Heart right ventricle (tissue), 16 donors: ENCODE results near the gene RFT1. TPM values are rescaled to one million over a fixed set of nuclear protein-coding genes. Genes with fewer than 3 reads are reported as not detected.
A peak's percentile ranks its signal among the peaks of the same experiment; 100 is the strongest.

Experiments
- ATAC-seq, 8 donors: fragments of 200-7000 bp; cut with Tn5 transposase; one replicate each; pipeline ENCODE4 v1.9.1; 2020; ENCODE audit warnings: mild to moderate bottlenecking in 8 of 8, moderate library complexity in 8 of 8, moderate number of reproducible peaks in 1 of 8
- DNase-seq, 2 donors: peaks; one replicate each; pipeline ENCODE4 v3.0.0-alpha.2; 2020
- H3K27ac ChIP-seq, 10 donors: fragments of 200-600 bp; sonication (generic) in 2 of 10; one replicate each; pipeline versions ENCODE4 v1.5.0 to v1.8.0; 2020 to 2022; ENCODE audit warnings: mild to moderate bottlenecking in 3 of 10
- H3K27me3 ChIP-seq, 7 donors: fragments of 200-600 bp; one replicate each; pipeline ENCODE4 v1.8.0; 2021 to 2022; ENCODE audit warnings: mild to moderate bottlenecking in 2 of 7
- H3K36me3 ChIP-seq, 9 donors: fragments of 200-600 bp; sonication (generic) in 1 of 9; one replicate each; pipeline versions ENCODE4 v1.5.0 to v1.8.0; 2020 to 2022; ENCODE audit warnings: mild to moderate bottlenecking in 2 of 9
- H3K4me1 ChIP-seq, 9 donors: fragments of 200-600 bp; sonication (generic) in 1 of 9; one replicate each; pipeline versions ENCODE4 v1.5.0 to v1.8.0; 2020 to 2022; ENCODE audit warnings: mild to moderate bottlenecking in 4 of 9
- H3K4me3 ChIP-seq, 10 donors: fragments of 200-600 bp; sonication (generic) in 2 of 10; one replicate each; pipeline versions ENCODE4 v1.5.0 to v1.8.0; 2020 to 2022; ENCODE audit warnings: mild to moderate bottlenecking in 7 of 10, moderate library complexity in 2 of 10
- H3K9me3 ChIP-seq, 11 donors: fragments of 200-600 bp in 10 of 11; sonication (generic) in 2 of 11; one replicate each; pipeline versions ENCODE4 v1.5.0 to v1.8.0; 2013 to 2022; ENCODE audit warnings: mild to moderate bottlenecking in 2 of 11, control low read depth in 1 of 11, moderate library complexity in 1 of 11
- WGBS, 2 donors: extraction: QIAGEN DNeasy Blood & Tissue Kit; methylation state at CpG; one replicate each; pipeline ENCODE4 v1.1.7; 2013; ENCODE audit warnings: inconsistent platforms in 1 of 2; 5-methylcytosine and 5-hydroxymethylcytosine counted together
- intact Hi-C, 10 donors: fragments of 100-400 bp; cut with DNase I; formaldehyde crosslinking; loops; one replicate each; pipeline versions ENCODE4 v1.11.1 to v1.14.2; 2022
- polyA plus RNA-seq, 2 donors: library from polyadenylated mRNA; stranded (reverse); fragments of 200-250 nt; gene quantifications; one replicate each; pipeline ENCODE4 v1.2.3, GENCODE V29; 2013
- total RNA-seq, 10 donors: library from RNA; stranded (reverse); fragmentation: NEBNext Ultra II Directional in 3 of 10; extraction: Animal tissue kit (Norgen Biotek cat#: 25700) in 3 of 10; gene quantifications; one replicate each; pipeline versions ENCODE4 v1.2.1 to v1.2.4, GENCODE V29; 2021 to 2023
- TF ChIP-seq, protein P1 (sequence below), 9 donors: fragments of 200-600 bp; sonication (generic) in 2 of 9; IDR thresholded peaks; one replicate each; pipeline versions ENCODE4 v1.5.0 to v1.8.0; 2021 to 2022; ENCODE audit warnings: antibody characterized with exemption in 9 of 9, mild to moderate bottlenecking in 5 of 9, moderate library complexity in 1 of 9
- donor health status: Arrhythmogenic right ventricular cardiomyopathy.
- donor health status: ischemic (EF 13 %, LVEDD 7.1; RV severe dilation, severe dysfunction).
- donor health status: healthy with polysubstance abuse.
- donor health status: DM: no; HTN: yes; CAD: no.
- donor health status: DM: no; HTN: no; CAD: no.
- donor health status: ischemic (EF 25% LVEDD 6.9; RV normal size, moderate dysfunction).
- donor health status: ischemic (EF 25% LVEDD 5.7; RV mildly dilated, moderate dysfunction).
- donor health status: healthy.
- donor health status: DM: yes; HTN: yes; CAD: no.
- donor health status: Ischemic cardiomyopathy.
- donor health status: ischemic (EF 35%, LVEDD 5.7; RV mildly dilated, moderate dysfunction).
- donor health status: nonischemic (EF 11% LVEDD 7.7; RV severe dilation, severe dysfunction).
- donor health status: DM: yes; HTN: yes; CAD: no.
- donor health status: PGD.
- donor health status: ischemic (EF 29% LVEDD 5.4; RV normal size, mild dysfunction).
- donor health status: nonischemic (EF 23%, LVEDD 6.1; RV moderate dilation, normal function).

Gene RFT1
- total and polyA plus RNA-seq, 12 donors = 4.6 to 13.1 (median 9.1) TPM

DNA sequence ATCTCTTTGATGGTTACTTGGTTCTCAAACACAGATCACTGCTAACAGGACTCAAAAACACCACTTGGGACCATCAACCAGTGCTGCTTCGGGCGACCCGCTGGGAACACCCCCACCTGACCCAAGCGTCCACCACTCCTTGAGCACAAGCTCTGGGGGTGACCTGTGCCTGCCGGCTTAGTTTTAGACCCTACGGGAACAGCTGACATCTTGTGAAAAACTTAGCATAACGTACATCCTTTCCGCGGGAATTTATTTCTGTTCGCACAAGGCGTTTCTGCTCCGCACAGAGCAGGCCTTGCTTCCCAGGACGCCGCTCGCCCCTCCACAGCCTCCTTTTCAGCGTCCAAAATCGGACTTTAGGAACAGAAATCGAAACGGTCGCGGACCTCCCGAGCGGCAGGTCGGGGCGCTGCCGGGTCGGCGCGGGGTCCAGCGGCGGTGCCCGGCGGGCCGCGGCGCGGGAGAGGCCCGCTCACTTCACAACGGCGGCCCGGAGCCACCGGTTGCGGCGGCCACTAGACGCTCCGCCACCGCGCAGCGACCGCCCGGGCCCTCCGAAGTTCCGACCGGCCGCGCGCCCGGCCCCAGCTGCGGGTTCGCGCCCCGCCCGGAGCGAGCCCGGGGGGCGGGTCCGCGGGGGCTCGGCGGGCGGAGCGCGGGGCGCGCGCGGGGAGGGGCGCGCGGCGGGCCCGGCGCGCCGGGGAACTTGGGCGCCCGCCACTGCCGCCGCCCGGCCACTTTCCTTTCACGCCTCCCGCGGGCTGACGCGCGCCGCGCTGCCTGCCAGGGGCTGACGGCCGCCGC, 85.3 kb downstream of the RFT1 start:
- intact Hi-C loops = loop anchor here in 2 of 10 donors (10.0 kb wide), 1 partner anchor 110 kb away; no protein-coding TSS in a partner anchor
- TF ChIP-seq, protein P1, sequence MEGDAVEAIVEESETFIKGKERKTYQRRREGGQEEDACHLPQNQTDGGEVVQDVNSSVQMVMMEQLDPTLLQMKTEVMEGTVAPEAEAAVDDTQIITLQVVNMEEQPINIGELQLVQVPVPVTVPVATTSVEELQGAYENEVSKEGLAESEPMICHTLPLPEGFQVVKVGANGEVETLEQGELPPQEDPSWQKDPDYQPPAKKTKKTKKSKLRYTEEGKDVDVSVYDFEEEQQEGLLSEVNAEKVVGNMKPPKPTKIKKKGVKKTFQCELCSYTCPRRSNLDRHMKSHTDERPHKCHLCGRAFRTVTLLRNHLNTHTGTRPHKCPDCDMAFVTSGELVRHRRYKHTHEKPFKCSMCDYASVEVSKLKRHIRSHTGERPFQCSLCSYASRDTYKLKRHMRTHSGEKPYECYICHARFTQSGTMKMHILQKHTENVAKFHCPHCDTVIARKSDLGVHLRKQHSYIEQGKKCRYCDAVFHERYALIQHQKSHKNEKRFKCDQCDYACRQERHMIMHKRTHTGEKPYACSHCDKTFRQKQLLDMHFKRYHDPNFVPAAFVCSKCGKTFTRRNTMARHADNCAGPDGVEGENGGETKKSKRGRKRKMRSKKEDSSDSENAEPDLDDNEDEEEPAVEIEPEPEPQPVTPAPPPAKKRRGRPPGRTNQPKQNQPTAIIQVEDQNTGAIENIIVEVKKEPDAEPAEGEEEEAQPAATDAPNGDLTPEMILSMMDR (IDR thresholded peaks at IDR 0.05) = peak in 1 of 9 donors; percentile 6
- peak overlapping the region; percentile 55 to 97 (median 67) for H3K4me3 ChIP-seq
- 0% methylated on average over 64 to 101 of the region's 101 CpGs for WGBS, 2 donors
- peaks cover 0 to 12% (median 0%) of the 10 kb centered on the region in 7 donors for H3K27me3 ChIP-seq
- H3K4me1 ChIP-seq = peaks cover 8 to 44% (median 32%) of the 10 kb centered on the region in 9 donors
- no peaks in the 10 kb centered on the region for H3K36me3 ChIP-seq
- peak overlapping the region; percentile 60 to 91 (median 88) for H3K27ac ChIP-seq
- ATAC-seq (peak; percentile 30 to 75 (median 68)), DNase-seq (peak; percentile 47 to 73)
- no peaks in the 10 kb centered on the region for H3K9me3 ChIP-seq

DNA sequence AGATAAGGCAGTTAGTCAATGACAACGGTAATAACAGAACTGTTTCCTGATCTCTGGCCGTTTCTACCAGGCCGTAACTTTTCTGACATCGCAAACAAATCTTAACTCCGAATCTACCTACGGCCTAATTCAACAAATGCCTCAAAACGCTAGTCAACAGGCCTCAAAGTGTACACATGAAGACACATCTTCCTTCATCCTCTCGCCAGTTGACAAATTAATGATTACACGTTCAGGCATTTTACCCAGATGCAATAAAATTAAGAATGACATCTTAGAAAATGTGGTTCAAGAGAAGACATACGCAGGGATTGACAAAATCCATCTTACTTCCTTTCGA, 85.9 kb downstream of the RFT1 start:
- Histone ChIP-seq H3K9me3 (no peaks in the 10 kb centered on the region), H3K4me3 (peak overlapping the region; percentile 55 to 97 (median 67)), H3K36me3 (no peaks in the 10 kb centered on the region), H3K27me3 (peaks cover 0 to 12% (median 0%) of the 10 kb centered on the region in 7 donors), H3K27ac (peak overlapping the region in 9 of 10 donors; percentile 60 to 91 (median 87)), H3K4me1 (peaks cover 8 to 44% (median 33%) of the 10 kb centered on the region in 9 donors)
- intact Hi-C loops = loop anchor here in 2 of 10 donors (10.0 kb wide), 1 partner anchor 110 kb away; no protein-coding TSS in a partner anchor
- ATAC-seq = no peak
- 50 to 58% methylated on average over 11 of the region's 11 CpGs for WGBS, 2 donors
- DNase-seq = no peak
- TF ChIP-seq, protein P1 (IDR thresholded peaks at IDR 0.05) = no peak

DNA sequence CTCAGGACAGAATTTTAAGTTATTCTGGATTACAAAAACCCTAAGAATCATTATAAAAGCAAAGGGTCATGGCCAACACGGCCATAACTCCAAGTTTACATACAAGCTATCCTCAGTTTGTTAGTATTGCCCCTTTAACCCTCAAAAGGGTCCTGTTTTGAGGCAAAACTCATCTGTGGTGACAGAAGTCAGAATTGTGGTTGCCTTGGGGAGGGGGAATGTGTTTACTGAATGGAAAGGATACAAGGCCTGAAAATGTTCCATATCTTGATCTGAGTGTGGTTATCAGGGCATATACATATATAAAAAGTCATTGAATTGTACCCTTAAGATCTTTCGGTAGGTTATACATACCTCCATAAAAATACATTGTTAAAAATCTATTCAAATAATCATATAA, 86.5 kb downstream of the RFT1 start:
- TF ChIP-seq, protein P1 (IDR thresholded peaks at IDR 0.05) = no peak
- H3K27ac ChIP-seq = peak overlapping the region in 2 of 10 donors; percentile 22 to 90
- intact Hi-C loops = loop anchor here in 2 of 10 donors (10.0 kb wide), 1 partner anchor 109 kb away; no protein-coding TSS in a partner anchor
- peak overlapping the region in 4 of 10 donors; percentile 66 to 97 (median 70) for H3K4me3 ChIP-seq
- no peak for DNase-seq
- WGBS, 2 donors = 89 to 90% methylated on average over 2 of the region's 2 CpGs
- peaks cover 0 to 12% (median 0%) of the 10 kb centered on the region in 7 donors for H3K27me3 ChIP-seq
- H3K36me3 ChIP-seq = no peaks in the 10 kb centered on the region
- peaks cover 8 to 44% (median 33%) of the 10 kb centered on the region in 9 donors for H3K4me1 ChIP-seq
- no peak for ATAC-seq
- no peaks in the 10 kb centered on the region for H3K9me3 ChIP-seq

DNA sequence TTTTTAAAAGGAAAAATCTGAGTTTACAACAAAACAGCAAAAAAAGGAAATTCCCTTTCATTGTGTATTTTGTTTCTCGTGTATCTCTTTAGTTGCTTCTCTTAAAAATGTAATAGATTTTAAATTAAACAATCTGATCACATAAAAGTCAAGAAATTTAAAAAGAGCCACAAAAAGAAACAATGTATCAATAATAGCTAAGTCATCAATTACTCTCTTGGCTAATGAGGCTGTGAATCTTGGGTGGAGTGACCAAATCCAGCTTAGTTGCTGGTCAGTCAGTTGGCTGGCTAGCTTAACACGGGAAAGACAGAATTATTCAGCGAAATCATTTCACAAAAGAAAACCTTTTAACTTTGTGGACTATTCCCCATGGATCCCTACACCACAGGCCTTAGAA, 87.6 kb downstream of the RFT1 start:
- no peaks in the 10 kb centered on the region for H3K36me3 ChIP-seq
- intact Hi-C loops = loop anchor here in 2 of 10 donors (10.0 kb wide), 1 partner anchor 108 kb away; no protein-coding TSS in a partner anchor
- no peak overlapping the region for H3K27ac ChIP-seq
- DNase-seq (no peak), ATAC-seq (no peak)
- H3K4me3 ChIP-seq = no peak overlapping the region
- WGBS, 2 donors = 93 to 94% methylated on average over 3 of the region's 3 CpGs
- H3K4me1 ChIP-seq = peaks cover 8 to 44% (median 33%) of the 10 kb centered on the region in 9 donors
- TF ChIP-seq, protein P1 (IDR thresholded peaks at IDR 0.05) = no peak
- H3K27me3 ChIP-seq = peaks cover 0 to 12% (median 0%) of the 10 kb centered on the region in 7 donors
- no peaks in the 10 kb centered on the region for H3K9me3 ChIP-seq
